Measurements from ENCODE around the gene CDH8. TPM values are rescaled to one million over a fixed set of nuclear protein-coding genes. Genes with fewer than 3 reads are reported as not detected.
"Not testable (repeated sequence)": the region's sequence is repeated elsewhere in the genome, so short reads cannot be mapped to it uniquely, and the experiment has no call there.

CDH8 gene
- total RNA-seq, 1 donor from 2014 or later: not detected

- intact Hi-C loops (cut with DNase I): loop anchor here (10.0 kb wide), 1 partner anchor 237 kb away; the partner anchor contains the start of gene CDH8
- no peak overlapping the region for H3K4me3 ChIP-seq
- TF ChIP-seq, protein P1, sequence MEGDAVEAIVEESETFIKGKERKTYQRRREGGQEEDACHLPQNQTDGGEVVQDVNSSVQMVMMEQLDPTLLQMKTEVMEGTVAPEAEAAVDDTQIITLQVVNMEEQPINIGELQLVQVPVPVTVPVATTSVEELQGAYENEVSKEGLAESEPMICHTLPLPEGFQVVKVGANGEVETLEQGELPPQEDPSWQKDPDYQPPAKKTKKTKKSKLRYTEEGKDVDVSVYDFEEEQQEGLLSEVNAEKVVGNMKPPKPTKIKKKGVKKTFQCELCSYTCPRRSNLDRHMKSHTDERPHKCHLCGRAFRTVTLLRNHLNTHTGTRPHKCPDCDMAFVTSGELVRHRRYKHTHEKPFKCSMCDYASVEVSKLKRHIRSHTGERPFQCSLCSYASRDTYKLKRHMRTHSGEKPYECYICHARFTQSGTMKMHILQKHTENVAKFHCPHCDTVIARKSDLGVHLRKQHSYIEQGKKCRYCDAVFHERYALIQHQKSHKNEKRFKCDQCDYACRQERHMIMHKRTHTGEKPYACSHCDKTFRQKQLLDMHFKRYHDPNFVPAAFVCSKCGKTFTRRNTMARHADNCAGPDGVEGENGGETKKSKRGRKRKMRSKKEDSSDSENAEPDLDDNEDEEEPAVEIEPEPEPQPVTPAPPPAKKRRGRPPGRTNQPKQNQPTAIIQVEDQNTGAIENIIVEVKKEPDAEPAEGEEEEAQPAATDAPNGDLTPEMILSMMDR (IDR thresholded peaks at IDR 0.05): no peak
- H3K36me3 ChIP-seq: no peaks in the 10 kb centered on the region
- peaks cover 0 to 2% of the 10 kb centered on the region in 2 donors for H3K4me1 ChIP-seq
- no peaks in the 10 kb centered on the region for H3K27me3 ChIP-seq
- DNase-seq (ENCODE audit: low spot score in 2 of 2): no peak
- no peak overlapping the region for H3K27ac ChIP-seq
- no peaks in the 10 kb centered on the region for H3K9me3 ChIP-seq
Measured at GRCh38 chr16:61797961-61798507, 238.2 kb downstream of the CDH8 start.

DNA sequence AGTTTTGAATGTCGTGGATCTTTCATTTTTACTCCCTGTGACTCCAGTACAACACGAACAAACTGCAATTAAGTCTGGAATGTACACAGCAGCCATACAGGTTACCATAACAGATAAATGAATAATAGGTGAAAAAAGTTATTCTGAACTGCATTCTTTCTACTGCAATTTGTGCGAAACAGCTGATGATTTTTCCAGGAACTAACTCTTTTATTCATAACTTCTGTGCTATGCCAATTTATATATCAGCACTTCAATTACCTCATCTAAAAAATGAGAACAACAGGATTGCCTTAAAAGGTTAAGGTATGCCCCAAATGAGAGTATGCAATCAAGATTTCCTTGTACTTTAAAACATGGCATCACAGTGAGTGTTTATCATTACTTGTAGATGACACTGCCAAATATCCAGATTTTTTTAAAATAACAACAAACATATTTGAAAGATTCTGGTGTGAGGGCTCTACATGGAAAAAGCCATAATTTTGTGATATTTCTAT lies 238.9 kb downstream of the CDH8 start:
- TF ChIP-seq, protein P1 (IDR thresholded peaks at IDR 0.05): no peak
- Histone ChIP-seq H3K4me3 (no peak overlapping the region), H3K27ac (no peak overlapping the region), H3K4me1 (peaks cover 0 to 7% of the 10 kb centered on the region in 2 donors), H3K27me3 (no peaks in the 10 kb centered on the region), H3K9me3 (no peaks in the 10 kb centered on the region), H3K36me3 (no peaks in the 10 kb centered on the region)
- intact Hi-C loops (cut with DNase I): loop anchor here (10.0 kb wide), 1 partner anchor 237 kb away; the partner anchor contains the start of gene CDH8
- DNase-seq (ENCODE audit: low spot score in 2 of 2): no peak

GRCh38 chr16:61792194-61792909 lies 243.9 kb downstream of the CDH8 start:
- H3K36me3 ChIP-seq: no peaks in the 10 kb centered on the region
- DNase-seq (ENCODE audit: low spot score in 2 of 2): no peak
- H3K4me1 ChIP-seq: peaks cover 0 to 14% of the 10 kb centered on the region in 2 donors
- H3K9me3 ChIP-seq: no peaks in the 10 kb centered on the region
- peak overlapping the region; percentile 30 to 61 for H3K27ac ChIP-seq
- intact Hi-C loops (cut with DNase I): loop anchor here (10.0 kb wide), 1 partner anchor 242 kb away; the partner anchor contains the start of gene CDH8
- H3K4me3 ChIP-seq: no peak overlapping the region
- TF ChIP-seq, protein P1 (IDR thresholded peaks at IDR 0.05): no peak
- H3K27me3 ChIP-seq: no peaks in the 10 kb centered on the region

DNA sequence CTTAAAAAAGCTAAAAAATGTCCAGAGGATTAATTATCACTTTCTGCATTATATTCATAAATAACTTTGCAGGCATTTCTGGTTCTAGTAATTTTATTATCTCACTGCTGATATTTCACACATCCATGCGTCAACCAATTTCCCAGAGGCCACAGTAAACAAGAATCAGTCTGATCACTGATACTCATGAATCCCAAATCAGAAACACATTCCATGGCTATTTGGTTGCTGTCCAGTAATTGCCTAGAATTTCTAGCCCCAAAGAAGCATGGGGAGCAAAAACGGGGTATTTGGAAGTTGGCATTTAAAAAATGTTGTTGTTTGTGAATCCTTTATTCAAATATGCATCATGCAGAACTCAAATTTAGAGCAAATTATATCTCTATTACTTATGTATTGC lies 244.8 kb downstream of the CDH8 start:
- DNase-seq (ENCODE audit: low spot score in 2 of 2): no peak
- no peak overlapping the region for H3K4me3 ChIP-seq
- H3K36me3 ChIP-seq: no peaks in the 10 kb centered on the region
- no peaks in the 10 kb centered on the region for H3K27me3 ChIP-seq
- intact Hi-C loops (cut with DNase I): loop anchor here (10.0 kb wide), 1 partner anchor 243 kb away; the partner anchor contains the start of gene CDH8
- TF ChIP-seq, protein P1 (IDR thresholded peaks at IDR 0.05): no peak
- H3K9me3 ChIP-seq: no peaks in the 10 kb centered on the region
- H3K27ac ChIP-seq: peak overlapping the region in 1 of 2 donors; percentile 61
- peaks cover 0 to 14% of the 10 kb centered on the region in 2 donors for H3K4me1 ChIP-seq

DNA sequence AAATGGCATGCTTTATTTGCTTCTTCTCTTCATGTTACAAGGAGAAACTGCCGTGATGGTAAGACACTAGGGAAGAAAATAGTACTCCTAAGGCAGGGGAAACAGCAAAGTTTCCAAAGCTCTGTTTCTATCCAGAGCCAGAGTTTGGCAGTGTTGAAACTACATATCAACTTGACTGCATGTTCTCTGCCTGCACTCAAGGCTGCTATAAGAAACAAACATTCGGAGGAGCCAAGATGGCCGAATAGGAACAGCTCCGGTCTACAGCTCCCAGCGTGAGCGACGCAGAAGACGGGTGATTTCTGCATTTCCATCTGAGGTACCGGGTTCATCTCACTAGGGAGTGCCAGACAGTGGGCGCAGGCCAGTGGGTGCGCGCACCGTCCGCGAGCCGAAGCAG lies 254.4 kb downstream of the CDH8 start:
- intact Hi-C loops (cut with DNase I); H3K36me3 ChIP-seq; H3K27ac ChIP-seq; DNase-seq (ENCODE audit: low spot score in 2 of 2); H3K27me3 ChIP-seq; H3K4me3 ChIP-seq; H3K9me3 ChIP-seq; H3K4me1 ChIP-seq: not testable (repeated sequence)

- no peaks in the 10 kb centered on the region for H3K36me3 ChIP-seq
- TF ChIP-seq, protein P1 (IDR thresholded peaks at IDR 0.05): no peak
- intact Hi-C loops (cut with DNase I): no loop called here
- H3K27me3 ChIP-seq: no peaks in the 10 kb centered on the region
- no peaks in the 10 kb centered on the region for H3K4me1 ChIP-seq
- H3K4me3 ChIP-seq: no peak overlapping the region
- H3K27ac ChIP-seq: no peak overlapping the region
- no peaks in the 10 kb centered on the region for H3K9me3 ChIP-seq
- DNase-seq (ENCODE audit: low spot score in 2 of 2): no peak
Measured at GRCh38 chr16:61780161-61780560, 256.1 kb downstream of the CDH8 start.

All from ascending aorta (tissue), 2 donors.